Measurements from ENCODE around the gene DTX4.

GRCh38 chr11:59141673-59142460 lies 30.1 kb upstream of the DTX4 start:
- TF ChIP-seq CTCF (IDR thresholded peaks at IDR 0.05; ENCODE audit: borderline replicate concordance, extremely low read depth, low read length, poor library complexity, severe bottlenecking), result no peak
- no peak for TF ChIP-seq EZH2 (IDR thresholded peaks at IDR 0.05; ENCODE audit: borderline replicate concordance, low read depth, low read length, severe bottlenecking)
